ENCODE measurements around the gene EHMT1.

Gene EHMT1

GRCh38 chr9:137668203-137668602, 49.4 kb downstream of the EHMT1 start:
- TF ChIP-seq CTCF (IDR thresholded peaks at IDR 0.05; ENCODE audit: low read depth, low read length) = no peak
- H3K4me3 ChIP-seq (ENCODE audit: low read depth, low read length) = no peak overlapping the region

- TF ChIP-seq CTCF (IDR thresholded peaks at IDR 0.05; ENCODE audit: low read depth, low read length) = no peak
- no peak overlapping the region for H3K4me3 ChIP-seq (ENCODE audit: low read depth, low read length)
Measured at GRCh38 chr9:137669261-137669672, 50.5 kb downstream of the EHMT1 start.

GRCh38 chr9:137670391-137671195, 51.8 kb downstream of the EHMT1 start:
- no peak for TF ChIP-seq CTCF (IDR thresholded peaks at IDR 0.05; ENCODE audit: low read depth, low read length)
- H3K4me3 ChIP-seq (ENCODE audit: low read depth, low read length) = no peak overlapping the region

GRCh38 chr9:137671196-137671538, 52.4 kb downstream of the EHMT1 start:
- TF ChIP-seq CTCF (IDR thresholded peaks at IDR 0.05; ENCODE audit: low read depth, low read length) = no peak
- H3K4me3 ChIP-seq (ENCODE audit: low read depth, low read length) = no peak overlapping the region

GRCh38 chr9:137671721-137672120, 52.9 kb downstream of the EHMT1 start:
- no peak overlapping the region for H3K4me3 ChIP-seq (ENCODE audit: low read depth, low read length)
- no peak for TF ChIP-seq CTCF (IDR thresholded peaks at IDR 0.05; ENCODE audit: low read depth, low read length)

- no peak overlapping the region for H3K4me3 ChIP-seq (ENCODE audit: low read depth, low read length)
- peak; percentile 75 for TF ChIP-seq CTCF (IDR thresholded peaks at IDR 0.05; ENCODE audit: low read depth, low read length)
Measured at GRCh38 chr9:137672907-137673791, 54.3 kb downstream of the EHMT1 start.

- H3K4me3 ChIP-seq (ENCODE audit: low read depth, low read length) = no peak overlapping the region
- TF ChIP-seq CTCF (IDR thresholded peaks at IDR 0.05; ENCODE audit: low read depth, low read length) = no peak
Measured at GRCh38 chr9:137673886-137674285, 55.1 kb downstream of the EHMT1 start.
